PC-9 (cell line): ENCODE results near the gene SYNDIG1.

Experiments used
- CTCF ChIP-seq: fragments of 200-600 bp; sonication (generic); conservative IDR thresholded peaks from 2 replicates; pipeline ENCODE4 v1.6.1; 2017; ENCODE audit warnings: mixed run types, antibody characterized with exemption, mild to moderate bottlenecking, moderate library complexity
- EZH2 ChIP-seq: fragments of 200-600 bp; sonication (generic); IDR thresholded peaks from 2 replicates; pipeline ENCODE4 v1.8.0; 2017; ENCODE audit warnings: antibody characterized with exemption, low read depth

- TF ChIP-seq CTCF (no peak), EZH2 (no peak)
Measured at GRCh38 chr20:24480509-24480908, 11.1 kb downstream of the SYNDIG1 start.
